HepG2 (cell line): ENCODE data around the gene RHOBTB3. TPM values are rescaled to one million over a fixed set of nuclear protein-coding genes. Genes with fewer than 3 reads are reported as not detected.
A peak's percentile ranks its signal among the peaks of the same experiment; 100 is the strongest.

Source experiments
- ATF7 ChIP-seq, 2 experiments: fragments of 450-650 bp in 1 of 2; sonication (generic) in 1 of 2; formaldehyde crosslinking in 1 of 2; IDR thresholded peaks; 2 replicates each; pipeline versions ENCODE4 v1.4.0 to v1.6.1; 2016 to 2020; ENCODE audit warnings: antibody characterized with exemption in 1 of 2, mild to moderate bottlenecking in 1 of 2, missing genetic modification reagents in 1 of 2
- ETV5 ChIP-seq: IDR thresholded peaks from 2 replicates; pipeline ENCODE4 v1.6.1; 2018; ENCODE audit warnings: missing biosample characterization, missing genetic modification reagents, inconsistent platforms, borderline replicate concordance
- GATAD1 ChIP-seq: IDR thresholded peaks from 2 replicates; pipeline ENCODE4 v1.6.1; 2016; ENCODE audit warnings: missing genetic modification reagents, missing compliant biosample characterization
- GATAD2A ChIP-seq: IDR thresholded peaks from 2 replicates; pipeline ENCODE4 v1.6.1; 2016
- GPN1 ChIP-seq: sonication (generic); formaldehyde crosslinking; IDR thresholded peaks from 2 replicates; pipeline ENCODE4 v1.5.1; 2020; ENCODE audit warnings: missing genetic modification reagents, borderline replicate concordance
- HNRNPK ChIP-seq: fragments of 200-400 bp; formaldehyde crosslinking; IDR thresholded peaks from 2 replicates; pipeline ENCODE4 v1.6.1; 2018; ENCODE audit warnings: low read length, low read depth, moderate library complexity, mild to moderate bottlenecking; ENCODE audit not compliant: poor library complexity, severe bottlenecking
- NKX3-1 ChIP-seq: sonication (generic); formaldehyde crosslinking; IDR thresholded peaks from 2 replicates; pipeline ENCODE4 v1.5.0; 2020; ENCODE audit warnings: missing genetic modification reagents
- NPAS2 ChIP-seq: sonication (generic); formaldehyde crosslinking; IDR thresholded peaks from 2 replicates; pipeline ENCODE4 v1.8.0; 2022; ENCODE audit warnings: mild to moderate bottlenecking, missing genetic modification reagents, borderline replicate concordance
- SIN3A ChIP-seq: IDR thresholded peaks from 2 replicates; pipeline ENCODE4 v1.6.1; 2011; ENCODE audit warnings: low read depth, mild to moderate bottlenecking, control low read depth, low read length, borderline replicate concordance
- SMAD9 ChIP-seq: sonication (generic); formaldehyde crosslinking; IDR thresholded peaks from 2 replicates; pipeline ENCODE4 v1.5.1; 2020; ENCODE audit warnings: mild to moderate bottlenecking, missing genetic modification reagents
- SOX13 ChIP-seq, 3 experiments: fragments of 450-650 bp in 1 of 3; sonication (generic) in 1 of 3; formaldehyde crosslinking in 1 of 3; IDR thresholded peaks in 2 of 3; conservative IDR thresholded peaks in 1 of 3; 2 replicates each; pipeline versions ENCODE4 v1.5.0 to v1.6.1; 2016 to 2020; ENCODE audit warnings: antibody characterized with exemption in 1 of 3, mild to moderate bottlenecking in 1 of 3, missing compliant biosample characterization in 1 of 3, missing genetic modification reagents in 1 of 3, moderate library complexity in 1 of 3
- TCF7 ChIP-seq: sonication (generic); IDR thresholded peaks from 2 replicates; pipeline ENCODE4 v1.6.1; 2016; ENCODE audit warnings: antibody characterized with exemption, low read depth
- ZBTB3 ChIP-seq: sonication (generic); formaldehyde crosslinking; IDR thresholded peaks from 2 replicates; pipeline ENCODE4 v1.4.0; 2020; ENCODE audit warnings: low read depth, mild to moderate bottlenecking, moderate library complexity, missing genetic modification reagents, borderline replicate concordance
- ZFX ChIP-seq: sonication (generic); formaldehyde crosslinking; IDR thresholded peaks from 2 replicates; pipeline ENCODE4 v1.4.0; 2020; ENCODE audit warnings: mild to moderate bottlenecking, low read depth, missing genetic modification reagents, moderate library complexity
- ZNF12 ChIP-seq: sonication (generic); formaldehyde crosslinking; IDR thresholded peaks from 2 replicates; pipeline ENCODE4 v1.5.0; 2020; ENCODE audit warnings: missing genetic modification reagents
- ZNF235 ChIP-seq: sonication (generic); formaldehyde crosslinking; IDR thresholded peaks from 2 replicates; pipeline ENCODE4 v1.8.1; 2023; ENCODE audit warnings: mild to moderate bottlenecking, missing genetic modification reagents, borderline replicate concordance
- ZNF430 ChIP-seq: sonication (generic); formaldehyde crosslinking; IDR thresholded peaks from 2 replicates; pipeline ENCODE4 v1.9.0; 2021; ENCODE audit warnings: mild to moderate bottlenecking, missing genetic modification reagents
- polyA plus RNA-seq, 8 experiments: library from polyadenylated mRNA; depleted of rRNA in 3 of 8; stranded (reverse) in 7 of 8; unstranded in 1 of 8; fragments of >200 nt; fragmentation: Illumina TruSeq in 4 of 8; extraction: Trizol in 4 of 8; gene quantifications; 2 replicates each; pipeline versions ENCODE4 v1.2.1 to v1.2.3, GENCODE V29; 2011 to 2016; ENCODE audit warnings: low read depth in 4 of 8, missing spikeins in 1 of 8, mixed read lengths in 1 of 8; ENCODE audit not compliant: insufficient read depth in 1 of 8
- total RNA-seq, 5 experiments: library from RNA; depleted of rRNA; stranded (reverse); fragments of >200 nt; fragmentation: Illumina TruSeq; extraction: Trizol; gene quantifications; 2 replicates each; pipeline ENCODE4 v1.2.3, GENCODE V29; 2016; ENCODE audit warnings: low read depth in 1 of 5
- TF ChIP-seq, protein P1 (sequence below): sonication (generic); formaldehyde crosslinking; IDR thresholded peaks from 2 replicates; pipeline ENCODE4 v1.8.1; 2023; ENCODE audit warnings: mild to moderate bottlenecking, missing genetic modification reagents

RHOBTB3 gene
- total and polyA plus RNA-seq, 2 of the 13 experiments (the other 11 are each of a cell fraction or from before 2014, with no cell fraction given): 31.6 to 35.4 TPM

DNA sequence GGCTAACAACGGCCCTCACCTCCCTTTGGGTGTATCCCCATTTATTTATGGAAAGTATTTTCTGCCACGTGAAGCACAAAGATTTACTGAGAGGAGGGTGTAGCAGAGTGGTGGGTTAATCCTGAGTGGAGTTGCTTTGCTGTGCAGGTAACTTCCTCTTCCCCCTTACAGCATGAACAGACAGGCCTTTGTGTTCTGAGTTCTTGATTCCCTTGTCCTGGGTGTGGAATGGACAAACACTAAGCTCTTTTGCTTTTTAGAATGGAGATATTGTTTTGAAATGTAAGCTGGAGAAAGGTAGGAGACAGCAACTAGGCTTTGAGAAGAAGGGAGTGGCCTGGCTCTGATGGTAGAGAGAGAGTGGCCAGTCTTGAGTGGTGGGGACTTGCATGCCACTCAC, 108.5 kb downstream of the RHOBTB3 start (continued):
- no peak for TF ChIP-seq GPN1 (CRISPR knock-in tag)
- no peak for TF ChIP-seq ZNF12 (CRISPR knock-in tag)
- no peak for TF ChIP-seq HNRNPK
- no peak for TF ChIP-seq ZNF235
- TF ChIP-seq GATAD2A (CRISPR knock-in tag): peak; percentile 42; the same call in 1 of the 2 replicates
- no peak for TF ChIP-seq SOX13 (IDR thresholded peaks at IDR 0.05)
- TF ChIP-seq SOX13 (CRISPR knock-in tag; conservative IDR thresholded peaks at IDR 0.05 in 1 of 2, IDR thresholded peaks at IDR 0.05 in 1 of 2): peak in 1 of 2 experiments; percentile 44; a peak in 2 of 4 replicates
- no peak for TF ChIP-seq TCF7
- TF ChIP-seq GATAD1 (CRISPR knock-in tag): 0 out of 2 replicates have a peak, but pooled peaks have one; percentile 15
- no peak for TF ChIP-seq SIN3A
- TF ChIP-seq ZBTB3: no peak
- TF ChIP-seq, protein P1, sequence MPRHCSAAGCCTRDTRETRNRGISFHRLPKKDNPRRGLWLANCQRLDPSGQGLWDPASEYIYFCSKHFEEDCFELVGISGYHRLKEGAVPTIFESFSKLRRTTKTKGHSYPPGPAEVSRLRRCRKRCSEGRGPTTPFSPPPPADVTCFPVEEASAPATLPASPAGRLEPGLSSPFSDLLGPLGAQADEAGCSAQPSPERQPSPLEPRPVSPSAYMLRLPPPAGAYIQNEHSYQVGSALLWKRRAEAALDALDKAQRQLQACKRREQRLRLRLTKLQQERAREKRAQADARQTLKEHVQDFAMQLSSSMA (CRISPR knock-in tag): no peak
- TF ChIP-seq NKX3-1: no peak
- TF ChIP-seq ZNF430 (CRISPR knock-in tag): no peak
- TF ChIP-seq NPAS2 (CRISPR knock-in tag): no peak
- peak; percentile 19; the same call in 1 of the 2 replicates for TF ChIP-seq ZFX
- TF ChIP-seq ETV5 (CRISPR knock-in tag): peak; percentile 17; the same call in 1 of the 2 replicates
- TF ChIP-seq ATF7 (IDR thresholded peaks at IDR 0.05): no peak
- no peak for TF ChIP-seq ATF7 (CRISPR knock-in tag; IDR thresholded peaks at IDR 0.05)
- TF ChIP-seq SMAD9: no peak
